GM18873 (cell line): ENCODE results near the gene SAP130.

Experiments
- ATAC-seq: cut with Tn5 transposase; IDR thresholded peaks from one replicate; pipeline ENCODE4 v1.9.1; 2021; ENCODE audit warnings: mild to moderate bottlenecking, moderate library complexity, moderate number of reproducible peaks; ENCODE audit not compliant: unreplicated experiment, low FRiP score

Gene SAP130

DNA sequence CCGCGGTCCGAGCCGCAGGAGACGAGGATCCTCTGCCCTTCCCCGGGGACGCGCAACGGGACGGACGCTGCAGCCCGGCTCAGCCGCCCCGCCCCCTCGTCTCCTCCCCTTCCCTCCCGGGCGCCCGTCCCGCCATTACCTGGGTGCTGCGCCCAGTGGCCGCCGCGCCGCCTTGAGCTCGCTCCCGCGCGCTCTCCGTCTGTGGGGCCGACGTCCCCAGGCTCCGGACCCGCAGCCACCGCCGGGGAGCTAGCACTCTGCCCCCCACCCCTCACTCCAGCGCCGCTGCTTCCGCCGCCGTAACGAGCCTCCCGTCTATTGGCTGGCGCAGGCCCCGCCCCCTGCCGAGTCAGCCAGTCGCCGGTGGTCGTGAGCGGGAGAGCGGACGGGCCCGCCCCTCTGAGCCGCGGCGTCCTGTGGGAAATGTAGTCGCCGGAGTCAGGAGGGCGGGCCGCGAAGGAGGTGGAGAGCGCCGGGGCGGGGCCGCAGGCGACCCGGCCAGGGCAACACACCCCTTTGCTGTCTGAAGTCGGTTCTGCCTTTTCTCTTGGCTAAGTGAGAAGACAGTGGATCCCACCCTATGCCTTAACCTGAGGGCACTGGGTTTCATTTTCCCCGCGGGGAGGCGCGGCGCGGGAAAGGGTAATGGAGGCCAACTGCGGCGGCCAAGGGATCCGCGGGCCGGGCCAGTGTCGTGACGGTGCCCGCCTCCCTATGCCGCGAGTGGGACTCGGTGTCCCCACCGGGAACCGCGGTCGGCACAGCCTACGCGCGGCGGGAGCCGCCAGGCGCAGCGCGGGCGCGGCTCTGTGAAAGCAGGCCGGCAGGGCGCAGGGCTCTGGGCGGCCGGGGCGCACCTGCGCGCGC is at the start of gene SAP130:
Gene SAP130 (minus strand): TSS at position 259 of the 867 bp plus-strand sequence. CDS start 1,767 bp downstream, outside the sequence.
- peak; percentile 68 for ATAC-seq

DNA sequence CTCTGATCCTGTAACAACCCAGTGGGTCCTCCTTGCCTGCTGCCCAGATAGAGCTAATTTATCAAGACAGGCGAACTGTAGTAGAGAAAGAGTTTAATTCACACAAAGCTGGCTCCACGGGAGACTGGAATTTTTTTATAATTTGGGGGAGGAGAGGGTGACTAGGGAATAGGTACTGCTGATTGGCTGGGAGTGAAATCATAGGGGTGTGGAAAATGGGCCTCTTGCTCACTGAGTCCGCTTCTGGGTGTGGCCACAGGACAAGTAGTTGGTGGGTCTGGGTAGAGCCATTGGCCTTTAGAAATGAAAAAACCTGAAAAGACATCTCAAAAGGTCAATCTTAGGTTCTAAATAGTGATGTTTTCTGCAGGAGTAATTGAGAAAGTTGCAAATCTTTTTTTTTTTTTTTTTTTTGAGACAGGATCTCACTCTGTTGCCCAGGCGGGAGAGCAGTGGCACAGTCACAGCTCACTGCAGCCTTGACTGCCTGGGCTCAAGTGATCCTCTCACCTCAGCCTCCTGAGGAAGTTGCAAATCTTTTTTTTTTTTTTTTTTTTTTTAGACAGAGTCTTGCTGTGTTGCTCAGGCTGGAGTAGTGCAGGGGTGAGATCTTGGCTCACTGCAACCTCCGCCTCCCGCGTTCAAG is 48.7 kb upstream of the SAP130 start:
- no peak for ATAC-seq

DNA sequence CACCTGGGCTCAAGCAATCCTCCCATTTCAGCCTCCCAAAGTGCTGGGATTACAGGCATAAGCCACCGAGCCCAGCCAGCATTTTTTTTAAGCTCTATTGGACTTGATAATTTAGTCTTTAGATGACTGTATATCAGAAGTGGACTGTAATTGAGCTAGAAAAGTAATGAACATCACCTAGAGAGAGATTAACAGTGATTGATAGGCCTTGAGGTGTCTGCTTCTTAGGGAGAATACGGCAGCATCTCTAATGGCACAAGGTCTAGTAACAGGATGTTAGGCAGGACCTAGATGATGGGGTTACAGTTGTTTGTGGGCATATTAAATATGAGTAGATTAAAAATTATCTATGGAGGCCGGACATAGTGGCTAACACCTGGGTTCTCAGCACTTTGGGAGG is 45.4 kb upstream of the SAP130 start:
- no peak for ATAC-seq

DNA sequence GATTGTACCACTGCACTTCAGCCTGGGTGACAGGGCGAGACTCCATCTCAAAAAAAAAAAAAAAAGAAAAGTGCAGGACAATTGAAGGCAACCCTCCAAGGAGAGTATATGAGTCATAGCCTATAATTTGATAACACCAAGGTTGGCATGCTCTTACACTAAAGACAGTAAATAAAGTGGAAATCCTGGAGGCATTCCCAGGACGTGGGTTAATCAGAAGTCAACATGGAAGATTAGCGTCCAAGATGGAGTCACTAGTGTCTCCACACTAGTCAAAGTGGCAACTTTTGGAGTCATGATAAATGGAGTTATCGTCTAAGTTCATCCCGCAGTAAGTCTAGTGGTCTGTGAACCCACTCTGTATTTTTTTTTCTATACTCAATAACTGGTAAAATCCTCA is 41.9 kb upstream of the SAP130 start:
- ATAC-seq, result no peak

DNA sequence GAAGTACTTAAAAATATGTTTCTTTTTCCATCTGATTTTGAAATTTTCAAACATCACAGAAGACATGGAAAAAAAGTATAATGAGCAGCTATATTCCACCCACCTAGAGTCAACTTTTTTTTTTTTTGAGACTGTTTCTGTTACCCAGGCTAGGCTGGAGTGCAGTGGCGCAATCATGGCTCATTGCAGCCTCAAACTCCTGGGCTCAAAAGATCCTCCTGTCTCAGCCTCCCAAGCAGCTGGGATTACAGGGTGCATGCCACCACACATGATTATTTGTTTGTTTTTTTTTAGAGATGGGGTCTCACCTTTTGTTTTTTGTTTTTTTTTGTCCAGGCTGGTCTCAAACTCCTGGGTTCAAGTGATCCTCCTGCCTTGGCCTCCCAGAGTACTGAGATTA is 36.5 kb upstream of the SAP130 start:
- no peak for ATAC-seq

- no peak for ATAC-seq
These were observed 34.7 kb upstream of the SAP130 start for GRCh38 chr2:128062571-128062970.

DNA sequence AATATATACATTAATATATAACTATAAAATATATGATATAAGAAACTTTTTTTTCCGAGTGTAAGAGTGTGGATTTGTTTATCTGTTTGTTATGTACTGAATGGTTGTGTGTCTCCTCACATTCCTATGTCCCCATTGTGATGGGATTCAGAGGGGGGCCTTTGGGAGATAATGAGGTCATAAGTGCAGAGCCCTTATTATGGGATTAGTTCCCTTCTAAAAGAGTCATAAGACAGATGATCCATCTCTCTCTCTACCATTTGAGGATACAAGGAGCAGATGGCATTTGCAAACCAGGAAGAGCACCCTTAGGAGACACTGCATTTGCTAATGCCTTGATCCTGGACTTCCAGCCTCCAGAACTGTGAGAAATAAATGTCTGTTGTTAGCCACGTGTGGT is 30.3 kb upstream of the SAP130 start:
- ATAC-seq, result no peak

- no peak for ATAC-seq
These were observed 29.5 kb upstream of the SAP130 start for GRCh38 chr2:128057334-128057733.

GRCh38 chr2:128054104-128054885 is 26.4 kb upstream of the SAP130 start:
- no peak for ATAC-seq

DNA sequence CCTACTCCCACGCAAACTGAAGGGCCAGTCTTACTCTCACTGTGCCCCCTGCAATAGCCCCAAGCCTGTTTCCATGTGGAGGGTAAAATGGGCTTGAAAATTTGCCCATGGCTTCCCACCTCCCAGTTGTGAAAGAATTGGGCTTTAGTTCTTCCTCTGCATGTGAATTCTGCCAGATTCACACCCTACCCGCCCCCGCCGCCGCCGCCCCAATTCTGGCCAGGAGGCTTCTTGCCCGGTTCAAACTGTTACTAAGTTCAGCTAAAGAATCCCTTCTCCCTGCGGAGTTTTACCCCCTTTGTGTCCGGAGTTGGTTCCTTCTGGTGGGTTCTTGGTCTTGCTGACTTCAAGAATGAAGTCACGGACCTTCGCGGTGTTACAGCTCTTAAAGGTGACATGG is 25.5 kb upstream of the SAP130 start:
- ATAC-seq, result no peak

- ATAC-seq, result no peak
These were observed 15.2 kb upstream of the SAP130 start for GRCh38 chr2:128043041-128043440.

DNA sequence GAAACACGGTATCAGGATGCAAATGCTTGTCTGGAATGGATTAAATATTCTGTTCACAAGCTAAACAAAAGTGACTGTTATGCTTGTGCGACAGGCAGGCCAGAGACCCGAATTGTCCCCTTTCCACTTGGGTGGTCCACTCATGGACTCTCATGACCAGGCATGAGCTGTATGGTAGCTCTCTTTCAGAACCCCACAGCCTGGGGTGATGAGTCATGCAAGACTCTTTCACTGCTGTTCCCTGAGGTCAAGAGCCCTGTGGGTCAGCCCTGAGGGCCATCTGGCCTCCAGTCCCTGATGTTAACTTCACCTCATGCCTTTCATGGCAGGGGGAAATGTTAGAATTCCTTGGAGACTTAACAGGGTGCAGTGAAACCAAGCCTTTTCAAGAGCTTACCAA is 13.7 kb upstream of the SAP130 start:
- ATAC-seq, result no peak

DNA sequence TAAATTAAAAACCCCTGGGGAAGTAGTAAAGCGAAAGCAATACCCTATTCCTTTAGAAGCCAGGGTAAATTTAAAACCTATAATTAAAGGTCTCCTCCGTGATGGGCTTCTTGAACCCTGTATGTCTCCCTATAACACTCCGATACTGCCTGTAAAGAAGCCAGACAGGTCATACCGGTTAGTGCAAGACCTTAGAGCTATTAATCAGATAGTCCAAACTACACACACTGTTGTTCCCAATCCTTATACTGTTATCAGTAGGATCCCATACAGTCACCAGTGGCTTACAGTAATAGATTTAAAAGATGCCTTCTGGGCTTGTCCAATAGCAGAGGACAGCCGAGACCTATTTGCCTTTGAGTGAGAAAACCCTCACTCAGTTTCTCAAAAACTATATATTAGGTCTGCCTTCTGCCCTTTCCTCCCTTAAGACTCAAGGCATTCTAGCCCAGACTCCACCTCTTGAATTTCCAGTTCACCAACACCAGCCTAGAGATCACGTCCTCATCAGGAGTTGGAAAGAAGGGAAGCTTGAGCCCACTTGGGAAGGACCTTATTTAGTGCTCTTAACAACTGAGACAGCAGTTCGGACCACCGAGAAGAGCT is 12.4 kb upstream of the SAP130 start:
- no peak for ATAC-seq

DNA sequence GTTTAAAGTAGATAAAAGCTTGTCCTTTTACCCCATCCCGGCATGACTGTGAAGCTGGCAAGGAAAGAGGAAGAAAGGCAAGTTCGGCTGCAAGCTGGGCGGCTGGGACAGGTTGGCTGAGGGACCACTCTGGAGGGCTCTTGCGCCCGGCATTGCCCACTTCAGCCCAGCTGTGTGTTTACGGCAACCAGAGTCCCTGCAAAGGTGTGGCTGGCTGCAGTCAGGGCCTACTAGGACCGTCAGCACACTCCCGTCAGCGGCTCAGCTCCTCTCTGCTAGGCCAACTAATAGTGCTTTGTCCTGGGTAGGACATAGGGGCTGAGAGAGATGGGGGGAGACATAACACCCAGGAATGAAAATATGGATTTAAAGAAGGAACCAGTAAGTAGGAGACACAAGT is 11.7 kb upstream of the SAP130 start:
- ATAC-seq, result no peak

DNA sequence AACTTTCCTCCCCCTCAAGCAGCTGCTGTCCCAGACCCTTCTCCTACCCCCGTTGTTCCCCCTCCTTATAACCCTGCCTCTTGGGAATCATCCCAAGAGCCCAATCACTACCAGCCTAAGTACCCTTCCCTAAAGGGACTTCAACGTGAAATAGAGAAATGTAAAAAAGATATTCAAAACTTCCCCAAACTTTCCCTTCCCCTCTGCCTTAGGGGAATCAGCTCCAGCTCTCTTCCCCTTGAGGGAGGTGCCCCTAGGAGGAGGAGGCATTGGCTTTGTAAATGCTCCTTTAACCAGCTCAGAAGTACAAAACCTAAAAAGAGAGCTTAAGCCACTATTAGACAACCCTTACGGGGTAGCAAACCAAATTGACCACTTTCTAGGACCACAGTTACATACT is 10.6 kb upstream of the SAP130 start:
- no peak for ATAC-seq

GRCh38 chr2:128037649-128038048 is 9.8 kb upstream of the SAP130 start:
- no peak for ATAC-seq

- no peak for ATAC-seq
These were observed 9.1 kb upstream of the SAP130 start for GRCh38 chr2:128036748-128037607.

- ATAC-seq, result no peak
These were observed 4.2 kb upstream of the SAP130 start for GRCh38 chr2:128032092-128032491.

DNA sequence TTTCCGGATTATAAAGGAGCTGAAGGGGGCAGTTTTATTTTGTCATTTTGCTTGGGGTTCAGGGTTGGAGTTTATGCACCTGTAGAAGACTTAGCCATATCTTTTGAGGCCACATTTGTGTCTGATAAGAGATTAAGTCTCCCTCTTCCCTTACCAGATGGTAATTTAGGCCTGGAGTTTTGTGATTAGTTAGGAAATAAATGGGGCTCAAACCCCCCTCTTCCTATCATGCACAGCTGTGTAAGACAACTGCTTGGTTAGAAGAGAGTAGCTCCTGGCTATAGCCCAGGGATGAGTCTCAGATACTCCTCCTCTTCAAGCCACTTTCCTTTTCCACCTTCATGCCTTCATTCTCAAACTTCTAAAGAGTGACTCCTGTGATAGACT is 802 bp upstream of the SAP130 start:
- no peak for ATAC-seq

GRCh38 chr2:128027278-128027800 is 520 bp downstream of the SAP130 start:
- peak; percentile 64 for ATAC-seq
